SK-N-SH (cell line): ENCODE data around the gene CCDC88C. TPM values are rescaled to one million over a fixed set of nuclear protein-coding genes. Genes with fewer than 3 reads are reported as not detected.

Source experiments
- CTCF ChIA-PET: fragments of 300-600, 350-600 bp; formaldehyde crosslinking; extraction: SDS; loops from one replicate; lab custom pipeline; 2021; lab: Yijun Ruan, JAX
- POLR2A ChIA-PET: fragments of 350-600 bp; sonication (Branson Sonifier 250); formaldehyde crosslinking; extraction: SDS; loops from one replicate; lab custom pipeline; 2020; ENCODE audit warnings: antibody characterized with exemption, inconsistent platforms; lab: Yijun Ruan, JAX
- DNase-seq: peaks from one replicate; pipeline ENCODE4 v3.0.0; 2012
- H2AFZ ChIP-seq: fragments of 200-600 bp; sonication (generic); 2 replicates; pipeline ENCODE4 v1.8.1; 2016; ENCODE audit warnings: antibody characterized with exemption, mild to moderate bottlenecking, low read depth
- H3F3A ChIP-seq: fragments of 200-600 bp; sonication (generic); replicated peaks from 2 replicates; pipeline ENCODE3; 2016; ENCODE audit warnings: antibody characterized with exemption, mild to moderate bottlenecking; ENCODE audit not compliant: insufficient read depth
- H3K27ac ChIP-seq, 2 experiments: fragments of 200-500 bp in 1 of 2; fragments of 200-600 bp in 1 of 2; sonication (Bioruptor generic) in 1 of 2; sonication (generic), shearing (Covaris generic) in 1 of 2; 2 replicates each; pipeline versions ENCODE4 v1.5.1 to v1.6.1; 2014 to 2016; ENCODE audit warnings: low read depth in 2 of 2, inconsistent platforms in 1 of 2, low read length in 1 of 2, mild to moderate bottlenecking in 1 of 2, mixed read lengths in 1 of 2
- H3K27me3 ChIP-seq: fragments of 200-600 bp; sonication (generic), shearing (Covaris generic); 2 replicates; pipeline ENCODE4 v1.6.1; 2016; ENCODE audit warnings: mixed run types; ENCODE audit not compliant: insufficient read depth
- H3K36me3 ChIP-seq, 2 experiments: fragments of 200-500 bp in 1 of 2; fragments of 200-600 bp in 1 of 2; sonication (Bioruptor generic) in 1 of 2; sonication (generic) in 1 of 2; replicated peaks in 1 of 2; 2 replicates each; pipeline versions ENCODE3 to v1.5.1; 2014 to 2016; ENCODE audit warnings: low read length in 1 of 2, mild to moderate bottlenecking in 1 of 2; ENCODE audit not compliant: insufficient read depth in 2 of 2, control insufficient read depth in 1 of 2
- H3K4me1 ChIP-seq, 2 experiments: fragments of 200-500 bp in 1 of 2; fragments of 200-600 bp in 1 of 2; sonication (Bioruptor generic) in 1 of 2; sonication (generic), shearing (Covaris generic) in 1 of 2; 2 replicates each; pipeline versions ENCODE4 v1.5.1 to v1.6.1; 2014 to 2016; ENCODE audit warnings: low read depth in 1 of 2, low read length in 1 of 2, mixed run types in 1 of 2; ENCODE audit not compliant: insufficient read depth in 2 of 2, control insufficient read depth in 1 of 2
- H3K4me2 ChIP-seq: fragments of 200-600 bp; sonication (generic), shearing (Covaris generic); 2 replicates; pipeline ENCODE4 v1.6.1; 2017; ENCODE audit warnings: mixed run types
- H3K4me3 ChIP-seq, 2 experiments: fragments of 200-500 bp in 1 of 2; fragments of 200-600 bp in 1 of 2; sonication (Bioruptor generic) in 1 of 2; sonication (generic), shearing (Covaris generic) in 1 of 2; 2 replicates each; pipeline versions ENCODE4 v1.5.1 to v1.8.1; 2014 to 2016; ENCODE audit warnings: low read depth in 2 of 2, inconsistent platforms in 1 of 2, low read length in 1 of 2, mild to moderate bottlenecking in 1 of 2, mixed read lengths in 1 of 2, moderate library complexity in 1 of 2
- H3K79me2 ChIP-seq: fragments of 200-600 bp; sonication (generic); 2 replicates; pipeline ENCODE4 v1.8.1; 2017; ENCODE audit warnings: mild to moderate bottlenecking; ENCODE audit not compliant: insufficient read depth
- H3K9ac ChIP-seq: fragments of 200-600 bp; sonication (generic); 2 replicates; pipeline ENCODE4 v1.6.1; 2017; ENCODE audit warnings: mixed run types
- H3K9me2 ChIP-seq: fragments of 200-600 bp; sonication (generic); 2 replicates; pipeline ENCODE4 v1.6.1; 2017; ENCODE audit warnings: mixed run types
- H3K9me3 ChIP-seq: fragments of 200-600 bp; sonication (generic); 2 replicates; pipeline ENCODE4 v1.6.1; 2017; ENCODE audit warnings: mixed run types, mild to moderate bottlenecking, moderate library complexity
- H4K20me1 ChIP-seq: fragments of 200-600 bp; sonication (generic); 2 replicates; pipeline ENCODE4 v1.6.1; 2017; ENCODE audit warnings: mild to moderate bottlenecking, mixed run types; ENCODE audit not compliant: insufficient read depth
- ELF1 ChIP-seq: IDR thresholded peaks from 2 replicates; pipeline ENCODE4 v1.4.0; 2012
- EP300 ChIP-seq, 2 experiments: IDR thresholded peaks; 2 replicates each; pipeline versions ENCODE4 v1.4.0 to v1.6.1; 2012; ENCODE audit warnings: borderline replicate concordance in 1 of 2, low read depth in 1 of 2, low read length in 1 of 2
- EZH2phosphoT487 ChIP-seq: fragments of 200-600 bp; sonication (generic); IDR thresholded peaks from 2 replicates; pipeline ENCODE4 v1.6.1; 2017; ENCODE audit warnings: low read depth, mixed run types, mild to moderate bottlenecking, antibody characterized with exemption, moderate library complexity, borderline replicate concordance
- FOXJ3 ChIP-seq: sonication (generic); formaldehyde crosslinking; IDR thresholded peaks from 2 replicates; pipeline ENCODE4 v1.5.1; 2020; ENCODE audit warnings: mild to moderate bottlenecking, missing genetic modification reagents
- FOXM1 ChIP-seq: IDR thresholded peaks from 2 replicates; pipeline ENCODE4 v1.4.0; 2012; ENCODE audit warnings: low read depth, mild to moderate bottlenecking
- GABPA ChIP-seq: IDR thresholded peaks from 2 replicates; pipeline ENCODE4 v1.4.0; 2012; ENCODE audit warnings: low read depth, mild to moderate bottlenecking
- GATA2 ChIP-seq: sonication (generic); formaldehyde crosslinking; IDR thresholded peaks from 2 replicates; pipeline ENCODE4 v1.5.0; 2020; ENCODE audit warnings: mild to moderate bottlenecking, missing genetic modification reagents
- JUND ChIP-seq: IDR thresholded peaks from 2 replicates; pipeline ENCODE4 v1.4.0; 2012
- MEF2A ChIP-seq: IDR thresholded peaks from 2 replicates; pipeline ENCODE4 v1.4.0; 2012; ENCODE audit warnings: low read depth, borderline replicate concordance
- NRF1 ChIP-seq: IDR thresholded peaks from 2 replicates; pipeline ENCODE4 v1.6.1; 2012; ENCODE audit warnings: low read depth, mild to moderate bottlenecking, low read length
- POLR2AphosphoS5 ChIP-seq: IDR thresholded peaks from 2 replicates; pipeline ENCODE4 v1.6.1; 2012; ENCODE audit warnings: low read depth, low read length
- RAD21 ChIP-seq: IDR thresholded peaks from 2 replicates; pipeline ENCODE4 v1.6.1; 2012; ENCODE audit warnings: mild to moderate bottlenecking, low read length
- SMC3 ChIP-seq: IDR thresholded peaks from 2 replicates; pipeline ENCODE4 v1.6.1; 2012; ENCODE audit warnings: low read depth, low read length, improper control_type of control experiment
- TAF1 ChIP-seq: IDR thresholded peaks from 2 replicates; pipeline ENCODE4 v1.6.1; 2012; ENCODE audit warnings: low read depth, mild to moderate bottlenecking, low read length, moderate library complexity, borderline replicate concordance
- TEAD4 ChIP-seq: IDR thresholded peaks from 2 replicates; pipeline ENCODE4 v1.4.0; 2012; ENCODE audit warnings: mild to moderate bottlenecking, borderline replicate concordance; ENCODE audit not compliant: insufficient read depth
- WGBS: methylation state at CpG from one replicate; pipeline ENCODE4 v1.1.6; 2017; ENCODE audit warnings: low lambda C conversion rate; 5-methylcytosine and 5-hydroxymethylcytosine counted together
- polyA plus RNA-seq, 3 experiments: library from polyadenylated mRNA; depleted of rRNA; stranded (reverse); fragments of >200 nt; gene quantifications; 2 replicates each; pipeline ENCODE4 v1.2.3, GENCODE V29; 2012
- TF ChIP-seq, protein P1 (sequence below): IDR thresholded peaks from 2 replicates; pipeline ENCODE4 v1.4.0; 2012; ENCODE audit warnings: low read depth
- TF ChIP-seq, protein P2 (sequence below): IDR thresholded peaks from 2 replicates; pipeline ENCODE4 v1.6.1; 2012; ENCODE audit warnings: mild to moderate bottlenecking, low read depth, low read length, moderate library complexity
- TF ChIP-seq, protein P3 (sequence below): fragments of 150-350 bp; IDR thresholded peaks from 2 replicates; pipeline ENCODE4 v1.6.1; 2017; ENCODE audit warnings: antibody characterized with exemption, low read length, low read depth, borderline replicate concordance
- TF ChIP-seq, protein P4 (sequence below): IDR thresholded peaks from 2 replicates; pipeline ENCODE4 v1.4.0; 2012; ENCODE audit warnings: low read depth, borderline replicate concordance
- TF ChIP-seq, protein P5 (sequence below): fragments of 150-350 bp; IDR thresholded peaks from 2 replicates; pipeline ENCODE4 v1.6.1; 2016; ENCODE audit warnings: mild to moderate bottlenecking, low read depth, low read length

CCDC88C gene
- polyA plus RNA-seq, 1 of the 3 experiments (the other 2 are of a cell fraction) = 0.39 TPM

DNA sequence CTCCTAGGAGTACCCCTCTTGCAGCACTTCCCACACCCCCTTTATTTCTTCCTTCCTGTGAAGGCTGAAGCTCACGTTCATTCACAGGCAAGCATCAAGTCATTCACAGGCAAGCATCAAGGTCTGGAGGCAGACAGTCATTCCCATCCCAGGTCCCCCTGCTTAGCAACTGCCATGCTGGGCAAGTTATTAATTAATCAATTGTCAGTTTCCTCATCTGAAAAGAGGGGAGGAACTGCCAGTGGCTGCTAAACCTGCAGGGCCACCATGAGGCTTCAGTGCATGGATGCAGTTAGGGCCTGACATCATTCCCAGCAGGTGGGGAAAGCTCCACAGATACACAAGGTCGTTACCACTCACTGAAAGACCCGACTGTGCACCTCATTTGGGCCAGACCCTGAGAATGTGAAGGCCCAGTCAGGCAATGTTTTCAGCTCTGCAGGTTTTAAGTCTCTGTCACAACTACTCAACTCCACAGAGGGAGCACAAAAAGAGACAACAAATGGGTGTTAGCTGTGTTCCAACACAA, 88.1 kb downstream of the CCDC88C start:
- Histone ChIP-seq H3K27ac (no peak overlapping the region), H2AFZ (no peak overlapping the region), H3K36me3 (no peaks in the 10 kb centered on the region), H3F3A (no peaks in the 10 kb centered on the region), H3K4me2 (no peak overlapping the region), H4K20me1 (no peaks in the 10 kb centered on the region), H3K9ac (no peak overlapping the region), H3K27me3 (no peaks in the 10 kb centered on the region), H3K79me2 (no peaks in the 10 kb centered on the region), H3K4me3 (no peak overlapping the region), H3K9me2 (no peaks in the 10 kb centered on the region), H3K9me3 (no peaks in the 10 kb centered on the region), H3K4me1 (peaks cover 0 to 41% of the 10 kb centered on the region in 2 experiments; a peak in 1 of 4 replicates)
- 42% methylated on average over 3 of the region's 3 CpGs for WGBS
- no peak for TF ChIP-seq EZH2phosphoT487
- TF ChIP-seq RAD21 = no peak
- TF ChIP-seq TAF1 = no peak
- TF ChIP-seq, protein P1, sequence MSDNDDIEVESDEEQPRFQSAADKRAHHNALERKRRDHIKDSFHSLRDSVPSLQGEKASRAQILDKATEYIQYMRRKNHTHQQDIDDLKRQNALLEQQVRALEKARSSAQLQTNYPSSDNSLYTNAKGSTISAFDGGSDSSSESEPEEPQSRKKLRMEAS = no peak
- no peak for TF ChIP-seq JUND
- no peak for TF ChIP-seq POLR2AphosphoS5
- no peak for TF ChIP-seq MEF2A
- no peak for TF ChIP-seq GATA2 (CRISPR knock-in tag)
- TF ChIP-seq, protein P2, sequence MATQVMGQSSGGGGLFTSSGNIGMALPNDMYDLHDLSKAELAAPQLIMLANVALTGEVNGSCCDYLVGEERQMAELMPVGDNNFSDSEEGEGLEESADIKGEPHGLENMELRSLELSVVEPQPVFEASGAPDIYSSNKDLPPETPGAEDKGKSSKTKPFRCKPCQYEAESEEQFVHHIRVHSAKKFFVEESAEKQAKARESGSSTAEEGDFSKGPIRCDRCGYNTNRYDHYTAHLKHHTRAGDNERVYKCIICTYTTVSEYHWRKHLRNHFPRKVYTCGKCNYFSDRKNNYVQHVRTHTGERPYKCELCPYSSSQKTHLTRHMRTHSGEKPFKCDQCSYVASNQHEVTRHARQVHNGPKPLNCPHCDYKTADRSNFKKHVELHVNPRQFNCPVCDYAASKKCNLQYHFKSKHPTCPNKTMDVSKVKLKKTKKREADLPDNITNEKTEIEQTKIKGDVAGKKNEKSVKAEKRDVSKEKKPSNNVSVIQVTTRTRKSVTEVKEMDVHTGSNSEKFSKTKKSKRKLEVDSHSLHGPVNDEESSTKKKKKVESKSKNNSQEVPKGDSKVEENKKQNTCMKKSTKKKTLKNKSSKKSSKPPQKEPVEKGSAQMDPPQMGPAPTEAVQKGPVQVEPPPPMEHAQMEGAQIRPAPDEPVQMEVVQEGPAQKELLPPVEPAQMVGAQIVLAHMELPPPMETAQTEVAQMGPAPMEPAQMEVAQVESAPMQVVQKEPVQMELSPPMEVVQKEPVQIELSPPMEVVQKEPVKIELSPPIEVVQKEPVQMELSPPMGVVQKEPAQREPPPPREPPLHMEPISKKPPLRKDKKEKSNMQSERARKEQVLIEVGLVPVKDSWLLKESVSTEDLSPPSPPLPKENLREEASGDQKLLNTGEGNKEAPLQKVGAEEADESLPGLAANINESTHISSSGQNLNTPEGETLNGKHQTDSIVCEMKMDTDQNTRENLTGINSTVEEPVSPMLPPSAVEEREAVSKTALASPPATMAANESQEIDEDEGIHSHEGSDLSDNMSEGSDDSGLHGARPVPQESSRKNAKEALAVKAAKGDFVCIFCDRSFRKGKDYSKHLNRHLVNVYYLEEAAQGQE = no peak
- TF ChIP-seq GABPA = no peak
- TF ChIP-seq NRF1 = no peak
- no peak for TF ChIP-seq FOXJ3 (CRISPR knock-in tag)
- TF ChIP-seq, protein P3, sequence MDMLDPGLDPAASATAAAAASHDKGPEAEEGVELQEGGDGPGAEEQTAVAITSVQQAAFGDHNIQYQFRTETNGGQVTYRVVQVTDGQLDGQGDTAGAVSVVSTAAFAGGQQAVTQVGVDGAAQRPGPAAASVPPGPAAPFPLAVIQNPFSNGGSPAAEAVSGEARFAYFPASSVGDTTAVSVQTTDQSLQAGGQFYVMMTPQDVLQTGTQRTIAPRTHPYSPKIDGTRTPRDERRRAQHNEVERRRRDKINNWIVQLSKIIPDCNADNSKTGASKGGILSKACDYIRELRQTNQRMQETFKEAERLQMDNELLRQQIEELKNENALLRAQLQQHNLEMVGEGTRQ = no peak
- TF ChIP-seq TEAD4 = no peak
- no peak for TF ChIP-seq ELF1
- TF ChIP-seq, protein P4, sequence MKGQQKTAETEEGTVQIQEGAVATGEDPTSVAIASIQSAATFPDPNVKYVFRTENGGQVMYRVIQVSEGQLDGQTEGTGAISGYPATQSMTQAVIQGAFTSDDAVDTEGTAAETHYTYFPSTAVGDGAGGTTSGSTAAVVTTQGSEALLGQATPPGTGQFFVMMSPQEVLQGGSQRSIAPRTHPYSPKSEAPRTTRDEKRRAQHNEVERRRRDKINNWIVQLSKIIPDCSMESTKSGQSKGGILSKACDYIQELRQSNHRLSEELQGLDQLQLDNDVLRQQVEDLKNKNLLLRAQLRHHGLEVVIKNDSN = no peak
- TF ChIP-seq EP300 (IDR thresholded peaks at IDR 0.05; ENCODE audit: borderline replicate concordance in 1 of 2, low read depth in 1 of 2, low read length in 1 of 2) = no peak
- TF ChIP-seq, protein P5, sequence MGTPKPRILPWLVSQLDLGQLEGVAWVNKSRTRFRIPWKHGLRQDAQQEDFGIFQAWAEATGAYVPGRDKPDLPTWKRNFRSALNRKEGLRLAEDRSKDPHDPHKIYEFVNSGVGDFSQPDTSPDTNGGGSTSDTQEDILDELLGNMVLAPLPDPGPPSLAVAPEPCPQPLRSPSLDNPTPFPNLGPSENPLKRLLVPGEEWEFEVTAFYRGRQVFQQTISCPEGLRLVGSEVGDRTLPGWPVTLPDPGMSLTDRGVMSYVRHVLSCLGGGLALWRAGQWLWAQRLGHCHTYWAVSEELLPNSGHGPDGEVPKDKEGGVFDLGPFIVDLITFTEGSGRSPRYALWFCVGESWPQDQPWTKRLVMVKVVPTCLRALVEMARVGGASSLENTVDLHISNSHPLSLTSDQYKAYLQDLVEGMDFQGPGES = no peak
- no peak for TF ChIP-seq SMC3
- no peak for TF ChIP-seq FOXM1
- ChIA-PET CTCF (interaction anchor here (1.0 to 16.0 kb wide), 4 partner anchors 26 to 152 kb away, joined by 3 to 300 read pairs (median 79); partner anchors contain the start of gene CCDC88C), POLR2A (no interaction called here)
- no peak for DNase-seq
